Neural progenitor cell (in vitro differentiated cells): Measurements from ENCODE around the gene ARHGAP29. TPM values are rescaled to one million over a fixed set of nuclear protein-coding genes. Genes with fewer than 3 reads are reported as not detected.

Experiments
- DNase-seq: peaks from one replicate; pipeline ENCODE4 v3.0.0-alpha.2; 2016; ENCODE audit warnings: low spot score
- H2AFZ ChIP-seq: fragments of 200-600 bp; sonication (generic); replicated peaks from 2 replicates; pipeline ENCODE4 v1.6.1; 2016; ENCODE audit warnings: antibody characterized with exemption
- H3F3A ChIP-seq: fragments of 200-600 bp; sonication (generic); 2 replicates; pipeline ENCODE4 v1.6.1; 2016; ENCODE audit warnings: antibody characterized with exemption, low read depth
- H3K27ac ChIP-seq: fragments of 200-600 bp; sonication (generic); 2 replicates; pipeline ENCODE4 v1.5.1; 2016; ENCODE audit warnings: mild to moderate bottlenecking
- H3K27me3 ChIP-seq: fragments of 200-600 bp; sonication (generic); 2 replicates; pipeline ENCODE4 v1.6.1; 2016; ENCODE audit warnings: mild to moderate bottlenecking, moderate library complexity
- H3K36me3 ChIP-seq: fragments of 200-600 bp; sonication (generic); 2 replicates; pipeline ENCODE4 v1.5.1; 2016
- H3K4me1 ChIP-seq: fragments of 200-600 bp; sonication (generic); 2 replicates; pipeline ENCODE4 v1.6.1; 2016; ENCODE audit warnings: mixed run types
- H3K4me2 ChIP-seq: fragments of 200-600 bp; sonication (generic); 2 replicates; pipeline ENCODE4 v1.6.1; 2016
- H3K4me3 ChIP-seq: fragments of 200-600 bp; sonication (generic); 2 replicates; pipeline ENCODE4 v1.5.1; 2016
- H3K79me2 ChIP-seq: fragments of 200-600 bp; sonication (generic); 2 replicates; pipeline ENCODE4 v1.6.1; 2016; ENCODE audit warnings: low read depth
- H3K9ac ChIP-seq: fragments of 200-600 bp; sonication (generic); 2 replicates; pipeline ENCODE4 v1.6.1; 2016
- H3K9me3 ChIP-seq: fragments of 200-600 bp; sonication (generic); 2 replicates; pipeline ENCODE4 v1.5.1; 2016; ENCODE audit warnings: low read depth
- H4K20me1 ChIP-seq: fragments of 200-600 bp; sonication (generic); 2 replicates; pipeline ENCODE4 v1.6.1; 2016; ENCODE audit warnings: low read depth
- H3K27ac Mint-ChIP-seq: 3 replicates; pipeline ENCODE4 v1.8.0; 2021; ENCODE audit warnings: mixed read lengths
- H3K27me3 Mint-ChIP-seq: 2 replicates; pipeline ENCODE4 v1.8.0; 2022; ENCODE audit warnings: low read depth, mild to moderate bottlenecking, inconsistent platforms, moderate library complexity, mixed read lengths; ENCODE audit not compliant: insufficient read depth
- H3K36me3 Mint-ChIP-seq: 3 replicates; pipeline ENCODE4 v1.8.0; 2021; ENCODE audit warnings: mixed read lengths
- H3K4me1 Mint-ChIP-seq: 3 replicates; pipeline ENCODE4 v1.8.0; 2021; ENCODE audit warnings: mixed read lengths
- H3K4me3 Mint-ChIP-seq: 3 replicates; pipeline ENCODE4 v1.8.0; 2021; ENCODE audit warnings: mild to moderate bottlenecking, moderate library complexity, mixed read lengths
- H3K9me3 Mint-ChIP-seq: 3 replicates; pipeline ENCODE4 v1.8.0; 2020; ENCODE audit warnings: mixed read lengths
- EZH2 ChIP-seq: fragments of 200-600 bp; sonication (generic); IDR thresholded peaks from 2 replicates; pipeline ENCODE4 v1.6.1; 2017; ENCODE audit warnings: antibody characterized with exemption, mild to moderate bottlenecking, moderate library complexity
- EZH2phosphoT487 ChIP-seq: fragments of 200-600 bp; sonication (generic); IDR thresholded peaks from 2 replicates; pipeline ENCODE4 v1.6.1; 2017; ENCODE audit warnings: antibody characterized with exemption
- total RNA-seq: library from RNA; depleted of rRNA; stranded (reverse); fragments of >200 nt; gene quantifications from 2 replicates; pipeline ENCODE4 v1.2.3, GENCODE V29; 2015; ENCODE audit warnings: low replicate concordance
- TF ChIP-seq, protein P1 (sequence below): fragments of 200-600 bp; sonication (generic); IDR thresholded peaks from 2 replicates; pipeline ENCODE4 v1.5.1; 2017; ENCODE audit warnings: antibody characterized with exemption, mild to moderate bottlenecking

Gene ARHGAP29
- total RNA-seq, 1 donor from 2014 or later, result 14.8 TPM

- no peaks in the 10 kb centered on the region for H3K4me1 ChIP-seq
- H3K27me3 ChIP-seq, result no peaks in the 10 kb centered on the region
- H3F3A ChIP-seq, result no peaks in the 10 kb centered on the region
- H3K4me3 ChIP-seq, result no peak overlapping the region
- H2AFZ ChIP-seq, result no peak overlapping the region
- H3K4me2 ChIP-seq, result no peak overlapping the region
- peaks cover 4% of the 10 kb centered on the region for H3K27me3 Mint-ChIP-seq
- H3K79me2 ChIP-seq, result no peaks in the 10 kb centered on the region
- no peak overlapping the region for H3K9ac ChIP-seq
- H3K36me3 ChIP-seq, result no peaks in the 10 kb centered on the region
- H3K4me1 Mint-ChIP-seq, result peaks cover 8% of the 10 kb centered on the region
- H3K36me3 Mint-ChIP-seq, result no peaks in the 10 kb centered on the region
- H3K9me3 Mint-ChIP-seq, result no peaks in the 10 kb centered on the region
- no peaks in the 10 kb centered on the region for H4K20me1 ChIP-seq
- H3K27ac Mint-ChIP-seq, result no peak overlapping the region
- no peak overlapping the region for H3K27ac ChIP-seq
- H3K4me3 Mint-ChIP-seq, result no peak overlapping the region
- H3K9me3 ChIP-seq, result no peaks in the 10 kb centered on the region
- no peak for TF ChIP-seq EZH2phosphoT487
- DNase-seq, result no peak
Measured at GRCh38 chr1:94273111-94273510, 35.7 kb upstream of the ARHGAP29 start.

- no peaks in the 10 kb centered on the region for H3K9me3 Mint-ChIP-seq
- no peak overlapping the region for H3K4me2 ChIP-seq
- no peak for DNase-seq
- H3K4me1 ChIP-seq, result no peaks in the 10 kb centered on the region
- H3K27me3 Mint-ChIP-seq, result peaks cover 4% of the 10 kb centered on the region
- peaks cover 5% of the 10 kb centered on the region for H3K4me1 Mint-ChIP-seq
- no peaks in the 10 kb centered on the region for H4K20me1 ChIP-seq
- H3K36me3 Mint-ChIP-seq, result no peaks in the 10 kb centered on the region
- H3K4me3 ChIP-seq, result no peak overlapping the region
- no peak overlapping the region for H3K4me3 Mint-ChIP-seq
- no peak overlapping the region for H3K9ac ChIP-seq
- no peaks in the 10 kb centered on the region for H3K79me2 ChIP-seq
- no peaks in the 10 kb centered on the region for H3F3A ChIP-seq
- TF ChIP-seq EZH2 (no peak), EZH2phosphoT487 (no peak)
- no peak overlapping the region for H3K27ac ChIP-seq
- no peaks in the 10 kb centered on the region for H3K27me3 ChIP-seq
- no peak overlapping the region for H2AFZ ChIP-seq
- H3K9me3 ChIP-seq, result no peaks in the 10 kb centered on the region
- no peak overlapping the region for H3K27ac Mint-ChIP-seq
- H3K36me3 ChIP-seq, result no peaks in the 10 kb centered on the region
Measured at GRCh38 chr1:94272388-94272787, 35.0 kb upstream of the ARHGAP29 start.

- no peaks in the 10 kb centered on the region for H4K20me1 ChIP-seq
- Mint-ChIP-seq H3K4me3 (no peak overlapping the region), H3K4me1 (no peaks in the 10 kb centered on the region), H3K36me3 (no peaks in the 10 kb centered on the region), H3K27me3 (peaks cover 4% of the 10 kb centered on the region), H3K9me3 (no peaks in the 10 kb centered on the region), H3K27ac (no peak overlapping the region)
- H3F3A ChIP-seq, result no peaks in the 10 kb centered on the region
- DNase-seq, result no peak
- no peak overlapping the region for H3K4me2 ChIP-seq
- no peak overlapping the region for H3K9ac ChIP-seq
- no peaks in the 10 kb centered on the region for H3K4me1 ChIP-seq
- H2AFZ ChIP-seq, result no peak overlapping the region
- no peak overlapping the region for H3K27ac ChIP-seq
- no peaks in the 10 kb centered on the region for H3K79me2 ChIP-seq
- no peak overlapping the region for H3K4me3 ChIP-seq
- no peaks in the 10 kb centered on the region for H3K9me3 ChIP-seq
- no peaks in the 10 kb centered on the region for H3K36me3 ChIP-seq
- TF ChIP-seq, protein P1, sequence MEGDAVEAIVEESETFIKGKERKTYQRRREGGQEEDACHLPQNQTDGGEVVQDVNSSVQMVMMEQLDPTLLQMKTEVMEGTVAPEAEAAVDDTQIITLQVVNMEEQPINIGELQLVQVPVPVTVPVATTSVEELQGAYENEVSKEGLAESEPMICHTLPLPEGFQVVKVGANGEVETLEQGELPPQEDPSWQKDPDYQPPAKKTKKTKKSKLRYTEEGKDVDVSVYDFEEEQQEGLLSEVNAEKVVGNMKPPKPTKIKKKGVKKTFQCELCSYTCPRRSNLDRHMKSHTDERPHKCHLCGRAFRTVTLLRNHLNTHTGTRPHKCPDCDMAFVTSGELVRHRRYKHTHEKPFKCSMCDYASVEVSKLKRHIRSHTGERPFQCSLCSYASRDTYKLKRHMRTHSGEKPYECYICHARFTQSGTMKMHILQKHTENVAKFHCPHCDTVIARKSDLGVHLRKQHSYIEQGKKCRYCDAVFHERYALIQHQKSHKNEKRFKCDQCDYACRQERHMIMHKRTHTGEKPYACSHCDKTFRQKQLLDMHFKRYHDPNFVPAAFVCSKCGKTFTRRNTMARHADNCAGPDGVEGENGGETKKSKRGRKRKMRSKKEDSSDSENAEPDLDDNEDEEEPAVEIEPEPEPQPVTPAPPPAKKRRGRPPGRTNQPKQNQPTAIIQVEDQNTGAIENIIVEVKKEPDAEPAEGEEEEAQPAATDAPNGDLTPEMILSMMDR, result no peak
- peaks cover 5% of the 10 kb centered on the region for H3K27me3 ChIP-seq
Measured at GRCh38 chr1:94271373-94271772, 34.0 kb upstream of the ARHGAP29 start.

DNA sequence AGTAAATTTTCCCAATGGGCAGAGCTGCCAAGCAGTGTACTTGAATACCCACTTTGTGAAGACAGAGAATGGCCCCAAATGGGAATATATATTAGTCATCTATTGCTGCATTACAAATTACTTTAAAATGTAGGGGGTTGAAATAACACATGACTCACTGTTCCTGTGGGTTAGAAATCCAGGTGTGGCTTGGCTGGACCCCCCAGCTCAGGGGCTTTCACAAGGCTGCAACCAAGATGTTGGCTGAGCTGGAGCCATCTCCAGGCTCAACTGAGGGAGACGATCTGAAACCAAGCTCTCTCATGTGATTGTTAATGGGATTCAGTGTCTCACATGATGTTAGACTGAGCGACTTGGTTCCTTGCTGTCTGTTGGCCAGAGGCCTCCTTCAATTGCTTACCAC lies 33.4 kb upstream of the ARHGAP29 start:
- no peaks in the 10 kb centered on the region for H3K36me3 Mint-ChIP-seq
- no peaks in the 10 kb centered on the region for H3K79me2 ChIP-seq
- H3K36me3 ChIP-seq, result no peaks in the 10 kb centered on the region
- H3K4me2 ChIP-seq, result no peak overlapping the region
- no peaks in the 10 kb centered on the region for H3K4me1 ChIP-seq
- no peak overlapping the region for H3K27ac Mint-ChIP-seq
- H3K27me3 Mint-ChIP-seq, result peaks cover 1% of the 10 kb centered on the region
- H3F3A ChIP-seq, result no peaks in the 10 kb centered on the region
- peaks cover 5% of the 10 kb centered on the region for H3K27me3 ChIP-seq
- no peaks in the 10 kb centered on the region for H3K9me3 ChIP-seq
- H3K4me3 ChIP-seq, result no peak overlapping the region
- H3K4me3 Mint-ChIP-seq, result no peak overlapping the region
- H3K4me1 Mint-ChIP-seq, result no peaks in the 10 kb centered on the region
- no peak overlapping the region for H3K9ac ChIP-seq
- H3K27ac ChIP-seq, result no peak overlapping the region
- no peaks in the 10 kb centered on the region for H3K9me3 Mint-ChIP-seq
- TF ChIP-seq, protein P1, result no peak
- TF ChIP-seq EZH2, result no peak
- TF ChIP-seq EZH2phosphoT487, result no peak
- no peaks in the 10 kb centered on the region for H4K20me1 ChIP-seq
- H2AFZ ChIP-seq, result no peak overlapping the region
- DNase-seq, result no peak
